Lower lobe of right lung (tissue), 2 donors: ENCODE results near the gene PTCHD4. TPM values are rescaled to one million over a fixed set of nuclear protein-coding genes. Genes with fewer than 3 reads are reported as not detected.

ENCODE experiments used
- ATAC-seq, 2 donors: fragments of 200-7000 bp; cut with Tn5 transposase; one replicate each; pipeline ENCODE4 v1.9.1; 2020 to 2022; ENCODE audit warnings: mild to moderate bottlenecking in 2 of 2, moderate library complexity in 2 of 2
- DNase-seq: peaks from one replicate; pipeline ENCODE4 v3.0.0-alpha.2; 2020
- H3K27ac ChIP-seq: fragments of 200-600 bp; one replicate; pipeline ENCODE4 v1.8.0; 2022
- H3K27me3 ChIP-seq: fragments of 200-600 bp; one replicate; pipeline ENCODE4 v1.8.0; 2022; ENCODE audit warnings: low read depth
- H3K36me3 ChIP-seq: fragments of 200-600 bp; one replicate; pipeline ENCODE4 v1.8.0; 2022; ENCODE audit warnings: mild to moderate bottlenecking
- H3K4me1 ChIP-seq: fragments of 200-600 bp; one replicate; pipeline ENCODE4 v1.8.0; 2022
- H3K4me3 ChIP-seq: fragments of 200-600 bp; one replicate; pipeline ENCODE4 v1.8.0; 2022; ENCODE audit warnings: mild to moderate bottlenecking
- H3K9me3 ChIP-seq: fragments of 200-600 bp; one replicate; pipeline ENCODE4 v1.8.0; 2022
- CTCF ChIP-seq: fragments of 200-600 bp; IDR thresholded peaks from one replicate; pipeline ENCODE4 v1.8.0; 2022; ENCODE audit warnings: antibody characterized with exemption, mild to moderate bottlenecking
- intact Hi-C: fragments of 100-400 bp; cut with DNase I; formaldehyde crosslinking; loops from one replicate; pipeline ENCODE4 v1.11.0; 2022
- total RNA-seq: library from RNA; stranded (reverse); fragmentation: NEBNext Ultra II Directional; extraction: Animal tissue kit (Norgen Biotek cat#: 25700); gene quantifications from one replicate; pipeline ENCODE4 v1.2.1, GENCODE V29; 2021
- donor health status: DM: no; HTN: yes; CAD: no; lungs with severe emphysema.

The PTCHD4 gene
- total RNA-seq, 1 donor from 2014 or later = 2.3 TPM

DNA sequence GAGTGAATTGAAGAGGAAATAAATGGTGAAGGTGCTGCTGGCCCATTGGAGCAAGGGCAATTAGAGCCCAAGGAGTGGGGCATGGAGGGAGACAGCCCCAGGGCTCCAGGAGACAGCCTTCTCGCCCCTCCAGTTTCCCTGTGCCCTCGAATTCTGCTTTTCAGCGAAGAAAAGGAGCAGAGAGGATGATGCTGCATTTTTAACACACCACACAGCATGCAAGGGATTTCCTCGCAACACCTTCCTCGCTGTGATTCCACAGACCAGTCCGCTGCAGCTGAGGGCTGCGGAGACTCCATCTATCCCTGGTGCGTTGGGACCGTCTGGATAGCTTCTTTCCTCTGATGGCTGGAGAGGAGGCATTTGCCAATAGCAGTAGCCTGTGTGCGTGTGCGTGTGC, 41.7 kb downstream of the PTCHD4 start:
- Histone ChIP-seq H3K9me3 (no peaks in the 10 kb centered on the region), H3K36me3 (no peaks in the 10 kb centered on the region), H3K27me3 (peaks cover 21% of the 10 kb centered on the region), H3K4me1 (peaks cover 11% of the 10 kb centered on the region), H3K27ac (no peak overlapping the region), H3K4me3 (peak overlapping the region; percentile 43)
- DNase-seq (no peak), ATAC-seq (peak in 1 of 2 donors; percentile 40)
- TF ChIP-seq CTCF = no peak
- intact Hi-C loops = no loop called here

DNA sequence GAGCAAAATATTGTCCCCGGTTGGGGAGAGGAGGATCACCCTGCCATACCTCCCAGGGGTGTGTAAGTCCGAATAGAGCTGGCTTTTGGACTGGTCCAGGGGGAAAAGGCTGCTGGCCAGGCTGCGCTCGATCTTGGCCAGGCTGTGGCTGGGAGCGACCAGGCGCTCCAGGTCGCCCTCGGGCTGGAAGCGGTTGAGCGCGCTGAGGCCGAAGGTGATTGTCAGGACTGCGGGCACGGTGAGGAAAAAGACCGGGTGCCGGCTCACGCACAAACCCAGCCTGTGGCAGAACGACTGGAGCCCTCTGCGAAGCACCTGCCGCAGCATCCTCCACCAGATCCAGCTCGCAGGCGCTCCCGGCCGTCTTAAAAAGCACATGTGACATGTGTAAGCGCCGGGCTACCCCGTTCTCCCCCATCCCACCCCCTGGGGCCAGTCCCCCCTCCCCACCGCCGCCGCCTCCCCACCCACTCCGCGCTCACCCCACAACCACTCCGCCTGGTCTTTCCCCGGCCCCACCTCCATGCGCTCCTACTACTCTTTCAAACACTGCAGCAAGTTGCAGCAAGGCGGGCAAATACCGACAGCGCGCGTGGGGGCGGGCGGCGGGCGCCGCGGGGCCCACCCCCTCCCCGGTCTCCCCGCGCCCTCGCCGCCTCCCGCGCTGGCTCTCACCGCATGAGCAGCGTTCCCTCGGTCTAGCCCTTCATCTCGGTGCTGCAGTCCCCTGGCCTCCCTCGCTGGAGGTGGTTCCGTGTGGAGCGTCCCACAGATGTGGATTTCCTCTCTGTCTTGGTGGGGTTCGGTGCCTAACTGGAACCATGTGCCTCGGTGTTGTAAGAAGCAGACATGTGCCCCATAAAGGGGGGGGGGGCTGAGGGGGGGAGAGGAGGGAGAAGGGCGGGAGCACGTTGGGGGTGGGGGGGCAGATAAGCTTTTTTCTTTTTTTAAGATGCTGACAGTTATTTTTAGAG, 42.4 kb downstream of the PTCHD4 start:
- no peak for TF ChIP-seq CTCF
- ATAC-seq (peak; percentile 43 to 66), DNase-seq (no peak)
- peaks cover 11% of the 10 kb centered on the region for H3K4me1 ChIP-seq
- intact Hi-C loops = no loop called here
- no peaks in the 10 kb centered on the region for H3K9me3 ChIP-seq
- H3K36me3 ChIP-seq = no peaks in the 10 kb centered on the region
- no peak overlapping the region for H3K27ac ChIP-seq
- peaks cover 21% of the 10 kb centered on the region for H3K27me3 ChIP-seq
- peak overlapping the region; percentile 43 for H3K4me3 ChIP-seq

GRCh38 chr6:48067886-48068277, 43.1 kb downstream of the PTCHD4 start:
- Histone ChIP-seq H3K4me1 (peaks cover 11% of the 10 kb centered on the region), H3K36me3 (no peaks in the 10 kb centered on the region), H3K4me3 (peak overlapping the region; percentile 43), H3K27me3 (peaks cover 21% of the 10 kb centered on the region), H3K9me3 (no peaks in the 10 kb centered on the region), H3K27ac (no peak overlapping the region)
- ATAC-seq (no peak), DNase-seq (no peak)
- intact Hi-C loops = no loop called here
- TF ChIP-seq CTCF = no peak

GRCh38 chr6:48067148-48067712, 43.8 kb downstream of the PTCHD4 start:
- TF ChIP-seq CTCF = no peak
- peaks cover 11% of the 10 kb centered on the region for H3K4me1 ChIP-seq
- H3K27ac ChIP-seq = no peak overlapping the region
- H3K9me3 ChIP-seq = no peaks in the 10 kb centered on the region
- H3K27me3 ChIP-seq = peaks cover 21% of the 10 kb centered on the region
- H3K36me3 ChIP-seq = no peaks in the 10 kb centered on the region
- ATAC-seq = no peak
- no peak for DNase-seq
- H3K4me3 ChIP-seq = no peak overlapping the region
- intact Hi-C loops = no loop called here

- no peaks in the 10 kb centered on the region for H3K27me3 ChIP-seq
- ATAC-seq = no peak
- DNase-seq = no peak
- no peaks in the 10 kb centered on the region for H3K9me3 ChIP-seq
- no peaks in the 10 kb centered on the region for H3K36me3 ChIP-seq
- intact Hi-C loops = no loop called here
- H3K27ac ChIP-seq = no peak overlapping the region
- no peak overlapping the region for H3K4me3 ChIP-seq
- H3K4me1 ChIP-seq = no peaks in the 10 kb centered on the region
- TF ChIP-seq CTCF = no peak
Observed at GRCh38 chr6:48061265-48061990, 49.6 kb downstream of the PTCHD4 start.
